A549 (cell line): ENCODE measurements around the gene AUTS2. TPM values are rescaled to one million over a fixed set of nuclear protein-coding genes. Genes with fewer than 3 reads are reported as not detected.

Source experiments
- ATAC-seq, 2 experiments: fragments of 200-7000 bp in 1 of 2; fragments of >200 bp in 1 of 2; cut with Nextera tagmentation in 1 of 2; cut with Tn5 transposase in 1 of 2; 3 replicates each; pipeline versions ENCODE4 v1.8.0 to v1.9.1; 2018 to 2020; ENCODE audit warnings: mild to moderate bottlenecking in 1 of 2, moderate library complexity in 1 of 2
- CTCF ChIA-PET: fragments of 300-600 bp; sonication (Branson Sonifier 250); formaldehyde crosslinking; extraction: SDS; loops from one replicate; lab custom pipeline; 2021; ENCODE audit warnings: antibody characterized with exemption, inconsistent platforms; lab: Yijun Ruan, JAX
- POLR2A ChIA-PET: fragments of 350-600 bp; formaldehyde crosslinking; extraction: SDS; loops from one replicate; lab custom pipeline; 2021; ENCODE audit warnings: antibody characterized with exemption, inconsistent platforms; lab: Yijun Ruan, JAX
- DNase-seq, 2 experiments: peaks; one replicate each; pipeline versions ENCODE4 v3.0.0 to v3.0.0-alpha.2; 2011 to 2016; ENCODE audit warnings: low read depth in 1 of 2, low spot score in 1 of 2
- FAIRE-seq: peaks from 2 replicates; lab custom pipeline; 2011; peaks lifted over from hg19 to GRCh38; lab: Jason Lieb, UNC
- H3K27ac ChIP-seq, 2 experiments: fragments of >200 bp; sonication (Bioruptor Twin); formaldehyde crosslinking; 3 replicates each; pipeline ENCODE4 v1.5.1; 2016 to 2017
- H3K4me1 ChIP-seq: fragments of >200 bp; sonication (Bioruptor Twin); formaldehyde crosslinking; 3 replicates; pipeline ENCODE4 v1.6.1; 2016
- H3K4me2 ChIP-seq: fragments of >200 bp; sonication (Bioruptor Twin); formaldehyde crosslinking; 3 replicates; pipeline ENCODE4 v1.6.1; 2016
- H3K4me3 ChIP-seq: fragments of >200 bp; sonication (Bioruptor Twin); formaldehyde crosslinking; 3 replicates; pipeline ENCODE4 v1.5.1; 2016
- H3K9me3 ChIP-seq: fragments of >200 bp; sonication (Bioruptor Twin); formaldehyde crosslinking; 3 replicates; pipeline ENCODE4 v1.6.1; 2016
- BHLHE40 ChIP-seq: IDR thresholded peaks from 2 replicates; pipeline ENCODE4 v1.6.1; 2012; ENCODE audit warnings: low read depth, low read length, inconsistent platforms
- CBX8 ChIP-seq: fragments of 200-600 bp; sonication (generic); IDR thresholded peaks from 2 replicates; pipeline ENCODE4 v1.6.1; 2016
- CEBPB ChIP-seq, 2 experiments: fragments of >200 bp in 1 of 2; sonication (Bioruptor Twin) in 1 of 2; formaldehyde crosslinking in 1 of 2; IDR thresholded peaks; 2 replicates each; pipeline ENCODE4 v1.6.1; 2012 to 2016
- CHD2 ChIP-seq: fragments of 150-350 bp; IDR thresholded peaks from 2 replicates; pipeline ENCODE4 v1.6.1; 2014; ENCODE audit warnings: low read length; ENCODE audit not compliant: partially characterized antibody
- CHD4 ChIP-seq: fragments of 200-600 bp; sonication (generic); IDR thresholded peaks from 2 replicates; pipeline ENCODE4 v1.6.1; 2016; ENCODE audit warnings: antibody characterized with exemption, mild to moderate bottlenecking, borderline replicate concordance
- EHF ChIP-seq: fragments of 250-450 bp; sonication (Bioruptor Pico); IDR thresholded peaks from 2 replicates; pipeline ENCODE4 v1.5.0; 2020; ENCODE audit warnings: mild to moderate bottlenecking
- EHMT2 ChIP-seq: fragments of 200-600 bp; sonication (generic); IDR thresholded peaks from 2 replicates; pipeline ENCODE4 v1.6.1; 2016; ENCODE audit warnings: antibody characterized with exemption, low read depth, mild to moderate bottlenecking, moderate library complexity
- EP300 ChIP-seq, 2 experiments: fragments of >200 bp; sonication (Bioruptor Twin); formaldehyde crosslinking; IDR thresholded peaks; 2 replicates in 1 of 2; 3 replicates in 1 of 2; pipeline ENCODE4 v1.6.1; 2016 to 2017
- FOSB ChIP-seq: fragments of 250-450 bp; sonication (Bioruptor Pico); IDR thresholded peaks from 2 replicates; pipeline ENCODE4 v1.5.0; 2020; ENCODE audit warnings: mild to moderate bottlenecking, moderate library complexity
- FOSL2 ChIP-seq, 2 experiments: fragments of 450-650 bp in 1 of 2; fragments of >200 bp in 1 of 2; sonication (Bioruptor Twin) in 1 of 2; formaldehyde crosslinking; IDR thresholded peaks; 2 replicates each; pipeline versions ENCODE4 v1.5.0 to v1.6.1; 2016 to 2020; ENCODE audit warnings: mild to moderate bottlenecking in 1 of 2, moderate library complexity in 1 of 2
- HEYL ChIP-seq: fragments of 250-450 bp; sonication (Bioruptor Pico); IDR thresholded peaks from 2 replicates; pipeline ENCODE4 v1.8.0; 2021; ENCODE audit warnings: mild to moderate bottlenecking, moderate library complexity
- HMGXB4 ChIP-seq: fragments of 250-450 bp; sonication (Bioruptor Pico); IDR thresholded peaks from 2 replicates; pipeline ENCODE4 v1.5.0; 2021; ENCODE audit warnings: mild to moderate bottlenecking, moderate library complexity, borderline replicate concordance
- HOXB13 ChIP-seq: fragments of 250-450 bp; sonication (Bioruptor Pico); IDR thresholded peaks from 2 replicates; pipeline ENCODE4 v1.5.0; 2020; ENCODE audit warnings: low read depth, mild to moderate bottlenecking, moderate library complexity
- HOXB5 ChIP-seq: fragments of 250-450 bp; sonication (Bioruptor Pico); IDR thresholded peaks from 2 replicates; pipeline ENCODE4 v1.5.0; 2020; ENCODE audit warnings: mild to moderate bottlenecking, moderate library complexity
- JUNB ChIP-seq: fragments of >200 bp; sonication (Bioruptor Twin); formaldehyde crosslinking; IDR thresholded peaks from 2 replicates; pipeline ENCODE4 v1.6.1; 2016
- KDM1A ChIP-seq: fragments of 200-600 bp; sonication (generic); IDR thresholded peaks from 2 replicates; pipeline ENCODE4 v1.6.1; 2016; ENCODE audit warnings: low read depth, mild to moderate bottlenecking
- KDM5A ChIP-seq: fragments of 200-600 bp; sonication (generic); IDR thresholded peaks from 2 replicates; pipeline ENCODE4 v1.6.1; 2016; ENCODE audit warnings: antibody characterized with exemption, mild to moderate bottlenecking
- MAFK ChIP-seq: fragments of 450-650 bp; IDR thresholded peaks from 2 replicates; pipeline ENCODE4 v1.6.1; 2014; ENCODE audit not compliant: partially characterized antibody
- MYC ChIP-seq: IDR thresholded peaks from 2 replicates; pipeline ENCODE4 v1.6.1; 2012; ENCODE audit warnings: mild to moderate bottlenecking, inconsistent platforms, low read length, improper control_type of control experiment, borderline replicate concordance
- NFE2L2 ChIP-seq: fragments of 150-350 bp; conservative IDR thresholded peaks from 2 replicates; pipeline ENCODE4 v1.6.1; 2014; ENCODE audit warnings: low read length
- NR3C1 ChIP-seq: fragments of >200 bp; sonication (Bioruptor Twin); formaldehyde crosslinking; IDR thresholded peaks from 3 replicates; pipeline ENCODE4 v1.6.1; 2017
- PBX3 ChIP-seq: IDR thresholded peaks from 2 replicates; pipeline ENCODE4 v1.6.1; 2012
- RAD21 ChIP-seq, 2 experiments: fragments of >200 bp in 1 of 2; sonication (Bioruptor Twin) in 1 of 2; formaldehyde crosslinking in 1 of 2; IDR thresholded peaks in 1 of 2; conservative IDR thresholded peaks in 1 of 2; 2 replicates in 1 of 2; 3 replicates in 1 of 2; pipeline ENCODE4 v1.6.1; 2012 to 2018; ENCODE audit warnings: inconsistent platforms in 1 of 2
- RARB ChIP-seq: fragments of 250-450 bp; sonication (Bioruptor Pico); IDR thresholded peaks from 2 replicates; pipeline ENCODE4 v1.8.0; 2021; ENCODE audit warnings: mild to moderate bottlenecking, moderate library complexity
- RCOR1 ChIP-seq: fragments of 150-350 bp; IDR thresholded peaks from 2 replicates; pipeline ENCODE4 v1.6.1; 2014; ENCODE audit warnings: antibody characterized with exemption, low read length, low read depth
- REST ChIP-seq: fragments of 200-600 bp; sonication (generic); IDR thresholded peaks from 2 replicates; pipeline ENCODE4 v1.6.1; 2016; ENCODE audit warnings: antibody characterized with exemption, mild to moderate bottlenecking, moderate library complexity
- RFX5 ChIP-seq: fragments of 450-650 bp; IDR thresholded peaks from 2 replicates; pipeline ENCODE4 v1.7.1; 2014; ENCODE audit warnings: antibody characterized with exemption, mild to moderate bottlenecking, moderate library complexity
- TFCP2L1 ChIP-seq: fragments of 250-450 bp; sonication (Bioruptor Pico); IDR thresholded peaks from 2 replicates; pipeline ENCODE4 v1.5.0; 2021; ENCODE audit warnings: mild to moderate bottlenecking
- TP53 ChIP-seq: fragments of 250-450 bp; sonication (Bioruptor Pico); IDR thresholded peaks from 2 replicates; pipeline ENCODE4 v1.5.0; 2021; ENCODE audit warnings: mild to moderate bottlenecking, moderate library complexity
- ZC3H11A ChIP-seq: fragments of 450-650 bp; IDR thresholded peaks from 2 replicates; pipeline ENCODE4 v1.6.1; 2014; ENCODE audit warnings: antibody characterized with exemption, mild to moderate bottlenecking
- ZSCAN20 ChIP-seq: fragments of 250-450 bp; sonication (Bioruptor Pico); IDR thresholded peaks from 2 replicates; pipeline ENCODE4 v1.8.0; 2022; ENCODE audit warnings: mild to moderate bottlenecking, moderate library complexity
- WGBS: methylation state at CpG from one replicate; pipeline ENCODE4 v1.1.6; 2017; ENCODE audit errors: missing lambda C conversion rate; 5-methylcytosine and 5-hydroxymethylcytosine counted together
- polyA plus RNA-seq, 4 experiments: library from polyadenylated mRNA; depleted of rRNA in 3 of 4; stranded (reverse); fragments of >200 nt; fragmentation: RNase III in 1 of 4; extraction: RNeasy Plus Mini Kit Qiagen cat#74134 plus additional on column Dnase treatment in 1 of 4; gene quantifications; 2 replicates in 3 of 4; 3 replicates in 1 of 4; pipeline ENCODE4 v1.2.3, GENCODE V29; 2011 to 2017

AUTS2 gene
- polyA plus RNA-seq, 2 of the 4 experiments (the other 2 are of a cell fraction): 1.6 to 3.6 TPM

DNA sequence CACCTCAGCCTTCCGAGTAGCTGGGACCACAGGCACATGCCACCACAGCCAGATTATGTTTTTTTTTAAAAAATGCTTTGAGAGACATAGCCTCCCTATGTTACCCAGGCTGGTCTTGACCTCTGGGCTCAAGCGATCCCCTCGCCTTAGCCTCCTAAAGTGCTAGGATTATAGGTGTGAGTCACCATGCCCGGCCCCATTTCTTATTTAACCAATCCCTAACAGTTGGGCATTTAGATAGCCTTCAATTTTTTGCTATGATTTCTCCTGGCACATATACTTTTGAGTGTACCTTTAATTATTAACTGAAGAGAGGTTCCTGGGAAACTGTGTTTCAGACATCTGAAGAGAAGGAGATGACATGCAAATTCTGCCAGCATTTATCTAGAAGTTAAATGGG lies 22.6 kb upstream of the AUTS2 start:
- ATAC-seq: no peak
- no peaks in the 10 kb centered on the region for H3K9me3 ChIP-seq
- 54% methylated on average over 4 of the region's 4 CpGs for WGBS
- peaks cover 8% of the 10 kb centered on the region; the same call in 1 of the 3 replicates for H3K4me1 ChIP-seq
- POLR2A ChIA-PET: no interaction called here
- no peak for TF ChIP-seq HOXB13
- no peak for TF ChIP-seq FOSB (CRISPR knock-in tag)
- no peak for TF ChIP-seq HEYL (CRISPR knock-in tag)
- no peak for TF ChIP-seq PBX3
- no peak for TF ChIP-seq EHMT2
- TF ChIP-seq CHD2: no peak
- no peak for TF ChIP-seq BHLHE40
- TF ChIP-seq RFX5: no peak
- no peak for TF ChIP-seq TP53
- no peak for TF ChIP-seq KDM5A
- TF ChIP-seq HOXB5: no peak
- TF ChIP-seq JUNB: no peak
- no peak for TF ChIP-seq NFE2L2
- TF ChIP-seq HMGXB4 (CRISPR knock-in tag): no peak
- no peak for TF ChIP-seq RARB (CRISPR knock-in tag)
- TF ChIP-seq ZSCAN20 (CRISPR knock-in tag): no peak
- no peak for TF ChIP-seq EHF (CRISPR knock-in tag)
- no peak for TF ChIP-seq RAD21 (conservative IDR thresholded peaks at IDR 0.05 in 1 of 2, IDR thresholded peaks at IDR 0.05 in 1 of 2)
- TF ChIP-seq NR3C1: no peak
- H3K4me3 ChIP-seq: no peak overlapping the region
- FAIRE-seq: no peak
- CTCF ChIA-PET: no interaction called here
- 0 out of 3 replicates have a peak overlapping the region, but pooled peaks have one; percentile 12 for H3K4me2 ChIP-seq
- no peak overlapping the region for H3K27ac ChIP-seq
- no peak for DNase-seq

GRCh38 chr7:69577221-69577620 lies 21.1 kb upstream of the AUTS2 start:
- Histone ChIP-seq H3K4me2 (no peak overlapping the region), H3K9me3 (no peaks in the 10 kb centered on the region), H3K4me1 (peaks cover 8% of the 10 kb centered on the region; the same call in 1 of the 3 replicates), H3K27ac (no peak overlapping the region), H3K4me3 (no peak overlapping the region)
- no peak for ATAC-seq
- CTCF ChIA-PET: interaction anchor here (0.6 kb wide), 1 partner anchor 988 kb away, joined by 3 read pairs; no protein-coding TSS in a partner anchor
- no peak for FAIRE-seq
- POLR2A ChIA-PET: no interaction called here
- DNase-seq: no peak
- TF ChIP-seq HMGXB4 (CRISPR knock-in tag) (no peak), CBX8 (no peak), ZC3H11A (no peak), MYC (no peak), RAD21 (conservative IDR thresholded peaks at IDR 0.05 in 1 of 2, IDR thresholded peaks at IDR 0.05 in 1 of 2) (no peak), PBX3 (no peak), CHD4 (no peak), RCOR1 (no peak), EP300 (IDR thresholded peaks at IDR 0.05) (no peak), MAFK (no peak), FOSL2 (IDR thresholded peaks at IDR 0.05) (no peak), FOSL2 (CRISPR knock-in tag; IDR thresholded peaks at IDR 0.05) (no peak), KDM1A (no peak), CEBPB (IDR thresholded peaks at IDR 0.05) (no peak), TFCP2L1 (CRISPR knock-in tag) (no peak), REST (no peak)
